Glutamatergic neuron (in vitro differentiated cells): ENCODE results near the gene CDT1. TPM values are rescaled to one million over a fixed set of nuclear protein-coding genes. Genes with fewer than 3 reads are reported as not detected.
"Not testable (repeated sequence)": the region's sequence is repeated elsewhere in the genome, so short reads cannot be mapped to it uniquely, and the experiment has no call there.

Source experiments
- DNase-seq: peaks from one replicate; pipeline ENCODE4 v3.0.0; 2022
- H3K27ac Mint-ChIP-seq: one replicate; pipeline ENCODE4 v1.8.0; 2020; ENCODE audit warnings: mild to moderate bottlenecking, mixed read lengths, inconsistent platforms; ENCODE audit not compliant: unreplicated experiment
- H3K27me3 Mint-ChIP-seq: one replicate; pipeline ENCODE4 v1.8.0; 2020; ENCODE audit warnings: mild to moderate bottlenecking, moderate library complexity, mixed read lengths, inconsistent platforms; ENCODE audit not compliant: unreplicated experiment
- H3K36me3 Mint-ChIP-seq: one replicate; pipeline ENCODE4 v1.8.0; 2020; ENCODE audit warnings: mild to moderate bottlenecking, mixed read lengths, inconsistent platforms; ENCODE audit not compliant: unreplicated experiment
- H3K4me1 Mint-ChIP-seq: one replicate; pipeline ENCODE4 v1.8.0; 2020; ENCODE audit warnings: mild to moderate bottlenecking, low read depth, mixed read lengths, inconsistent platforms; ENCODE audit not compliant: unreplicated experiment
- H3K4me3 Mint-ChIP-seq: one replicate; pipeline ENCODE4 v1.8.0; 2020; ENCODE audit warnings: mild to moderate bottlenecking, mixed read lengths, inconsistent platforms; ENCODE audit not compliant: unreplicated experiment
- H3K9me3 Mint-ChIP-seq: one replicate; pipeline ENCODE4 v1.8.0; 2020; ENCODE audit warnings: mild to moderate bottlenecking, moderate library complexity, mixed read lengths, inconsistent platforms; ENCODE audit not compliant: unreplicated experiment
- total RNA-seq: library from RNA; stranded (reverse); fragmentation: NEBNext Ultra II Directional; extraction: Animal tissue kit (Norgen Biotek cat#: 25700); gene quantifications from one replicate; pipeline ENCODE4 v1.2.1, GENCODE V29; 2021; ENCODE audit not compliant: unreplicated experiment
- TF ChIP-seq, protein P1 (sequence below): fragments of 200-600 bp; sonication (generic); IDR thresholded peaks from one replicate; pipeline ENCODE4 v1.5.0; 2021; ENCODE audit not compliant: partially characterized antibody, unreplicated experiment

The CDT1 gene
- total RNA-seq, 1 donor from 2014 or later, result 5.6 TPM

- Mint-ChIP-seq H3K27me3 (peaks cover 5% of the 10 kb centered on the region), H3K9me3 (peaks cover 2% of the 10 kb centered on the region), H3K4me3 (no peak overlapping the region), H3K36me3 (no peaks in the 10 kb centered on the region), H3K27ac (no peak overlapping the region), H3K4me1 (no peaks in the 10 kb centered on the region)
- no peak for DNase-seq
- TF ChIP-seq, protein P1, sequence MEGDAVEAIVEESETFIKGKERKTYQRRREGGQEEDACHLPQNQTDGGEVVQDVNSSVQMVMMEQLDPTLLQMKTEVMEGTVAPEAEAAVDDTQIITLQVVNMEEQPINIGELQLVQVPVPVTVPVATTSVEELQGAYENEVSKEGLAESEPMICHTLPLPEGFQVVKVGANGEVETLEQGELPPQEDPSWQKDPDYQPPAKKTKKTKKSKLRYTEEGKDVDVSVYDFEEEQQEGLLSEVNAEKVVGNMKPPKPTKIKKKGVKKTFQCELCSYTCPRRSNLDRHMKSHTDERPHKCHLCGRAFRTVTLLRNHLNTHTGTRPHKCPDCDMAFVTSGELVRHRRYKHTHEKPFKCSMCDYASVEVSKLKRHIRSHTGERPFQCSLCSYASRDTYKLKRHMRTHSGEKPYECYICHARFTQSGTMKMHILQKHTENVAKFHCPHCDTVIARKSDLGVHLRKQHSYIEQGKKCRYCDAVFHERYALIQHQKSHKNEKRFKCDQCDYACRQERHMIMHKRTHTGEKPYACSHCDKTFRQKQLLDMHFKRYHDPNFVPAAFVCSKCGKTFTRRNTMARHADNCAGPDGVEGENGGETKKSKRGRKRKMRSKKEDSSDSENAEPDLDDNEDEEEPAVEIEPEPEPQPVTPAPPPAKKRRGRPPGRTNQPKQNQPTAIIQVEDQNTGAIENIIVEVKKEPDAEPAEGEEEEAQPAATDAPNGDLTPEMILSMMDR, result no peak
These were observed 15.5 kb downstream of the CDT1 start for GRCh38 chr16:88819126-88819525.

DNA sequence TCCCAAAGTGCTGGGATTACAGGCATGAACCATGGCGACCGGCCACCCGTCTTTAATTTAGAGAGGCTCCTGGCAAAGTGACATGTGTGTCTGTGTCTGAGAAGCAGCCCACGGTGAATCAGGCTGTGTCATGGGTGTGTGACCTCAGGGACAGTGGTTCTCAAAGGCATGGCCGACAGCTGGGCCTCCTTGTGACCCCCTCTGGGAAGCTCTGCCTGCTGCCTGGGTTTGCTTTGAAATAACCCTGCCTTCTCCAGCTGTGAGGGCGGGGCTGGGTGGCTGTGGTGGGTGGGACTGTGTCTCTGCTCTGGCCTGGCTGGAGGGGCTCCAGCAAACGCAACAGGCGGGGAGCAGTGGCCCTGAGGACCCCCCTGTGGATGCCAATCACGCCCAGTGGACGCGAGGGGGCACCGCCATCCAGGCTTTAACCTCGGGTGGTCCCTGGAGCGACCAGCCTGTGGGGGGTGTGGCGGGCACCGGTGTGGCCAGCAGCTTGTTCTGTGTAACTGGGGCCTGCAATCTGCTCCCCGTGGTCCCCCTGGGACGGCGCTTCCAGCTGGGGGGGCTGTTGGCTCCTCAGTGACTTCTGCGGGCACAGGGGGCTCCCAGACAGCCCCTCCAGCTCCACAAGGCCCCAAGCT lies 16.9 kb downstream of the CDT1 start:
- no peaks in the 10 kb centered on the region for H3K4me1 Mint-ChIP-seq
- peaks cover 5% of the 10 kb centered on the region for H3K27me3 Mint-ChIP-seq
- H3K36me3 Mint-ChIP-seq, result no peaks in the 10 kb centered on the region
- H3K4me3 Mint-ChIP-seq, result no peak overlapping the region
- TF ChIP-seq, protein P1, result no peak
- no peak overlapping the region for H3K27ac Mint-ChIP-seq
- DNase-seq, result no peak
- H3K9me3 Mint-ChIP-seq, result peaks cover 2% of the 10 kb centered on the region

GRCh38 chr16:88821168-88821850 lies 17.7 kb downstream of the CDT1 start:
- TF ChIP-seq, protein P1, result no peak
- no peaks in the 10 kb centered on the region for H3K36me3 Mint-ChIP-seq
- no peak for DNase-seq

DNA sequence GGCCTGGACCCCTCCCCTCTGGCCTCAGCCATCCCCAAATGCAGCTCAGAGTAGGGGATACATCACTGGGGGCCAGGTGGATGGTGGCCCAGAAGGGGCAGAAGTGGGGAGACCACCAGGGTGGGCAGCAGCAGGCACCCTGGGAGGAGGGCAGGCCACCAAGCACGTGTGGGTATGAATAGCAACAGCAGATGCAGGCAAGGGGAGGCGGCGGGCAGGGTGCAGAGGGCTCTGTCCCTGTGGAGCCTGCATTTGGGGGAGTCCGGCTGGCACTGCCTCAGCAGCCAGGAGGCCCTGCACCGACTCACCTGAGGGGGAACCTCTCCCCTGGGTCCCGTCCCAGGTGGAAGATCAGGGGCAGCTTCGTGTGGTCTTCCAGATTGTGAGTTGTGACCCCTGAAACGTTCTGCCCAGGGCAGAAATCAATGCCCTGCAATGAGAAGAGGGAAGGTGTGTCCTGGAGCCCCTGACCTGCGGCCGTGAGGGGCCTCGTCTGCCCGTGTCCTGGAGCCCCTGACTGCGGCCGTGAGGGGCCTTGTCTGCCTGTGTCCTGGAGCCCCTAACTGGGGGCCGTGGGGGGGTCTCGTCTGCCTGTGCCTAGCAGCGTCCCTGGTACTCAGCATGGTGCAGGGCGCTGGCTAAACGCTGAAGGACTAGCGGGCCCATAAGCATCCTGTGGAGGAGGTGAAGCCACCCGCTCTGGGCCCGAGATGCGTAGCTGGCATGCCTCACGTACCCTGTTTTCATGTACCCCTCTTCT lies 18.9 kb downstream of the CDT1 start:
- no peaks in the 10 kb centered on the region for H3K36me3 Mint-ChIP-seq
- no peak overlapping the region for H3K27ac Mint-ChIP-seq
- no peaks in the 10 kb centered on the region for H3K4me1 Mint-ChIP-seq
- H3K9me3 Mint-ChIP-seq, result peaks cover 1% of the 10 kb centered on the region
- TF ChIP-seq, protein P1, result no peak
- peaks cover 5% of the 10 kb centered on the region for H3K27me3 Mint-ChIP-seq
- H3K4me3 Mint-ChIP-seq, result no peak overlapping the region
- no peak for DNase-seq

More at GRCh38 chr16:88821168-88821850, 17.7 kb downstream of the CDT1 start:
- Mint-ChIP-seq H3K4me3 (no peak overlapping the region), H3K27me3 (peaks cover 5% of the 10 kb centered on the region), H3K27ac (no peak overlapping the region), H3K4me1 (no peaks in the 10 kb centered on the region), H3K9me3 (peaks cover 3% of the 10 kb centered on the region)

- not testable (repeated sequence) for DNase-seq, H3K4me1 Mint-ChIP-seq, H3K27me3 Mint-ChIP-seq, H3K9me3 Mint-ChIP-seq, H3K4me3 Mint-ChIP-seq, H3K36me3 Mint-ChIP-seq, H3K27ac Mint-ChIP-seq
These were observed 20.1 kb downstream of the CDT1 start for GRCh38 chr16:88823646-88824045.
